Activated CD4-positive, CD25-positive, alpha-beta regulatory T cell treated with anti-CD3 and anti-CD28 coated beads, Interleukin-2, amount 50 U/mL, for 16 hours (primary cell): ENCODE results near the gene CTAGE1.
"Not testable (repeated sequence)": the region's sequence is repeated elsewhere in the genome, so short reads cannot be mapped to it uniquely, and the experiment has no call there.

ENCODE experiments used
- DNase-seq: peaks from one replicate; pipeline ENCODE4 v3.0.0-alpha.2; 2020; ENCODE audit warnings: low read depth, low spot score

The CTAGE1 gene

GRCh38 chr18:22434973-22435608 lies 17.4 kb upstream of the CTAGE1 start:
- DNase-seq: no peak

- no peak for DNase-seq
These were observed 16.2 kb upstream of the CTAGE1 start for GRCh38 chr18:22433956-22434355.

- no peak for DNase-seq
These were observed 15.0 kb upstream of the CTAGE1 start for GRCh38 chr18:22432657-22433137.

GRCh38 chr18:22429564-22429963 lies 11.8 kb upstream of the CTAGE1 start:
- DNase-seq: no peak

GRCh38 chr18:22428672-22429071 lies 11.0 kb upstream of the CTAGE1 start:
- DNase-seq: no peak

- no peak for DNase-seq
These were observed 10.3 kb upstream of the CTAGE1 start for GRCh38 chr18:22427822-22428549.

GRCh38 chr18:22424565-22424963 lies 6.8 kb upstream of the CTAGE1 start:
- DNase-seq: no peak

- no peak for DNase-seq
These were observed 6.3 kb upstream of the CTAGE1 start for GRCh38 chr18:22423878-22424564.

- DNase-seq: no peak
These were observed 5.3 kb upstream of the CTAGE1 start for GRCh38 chr18:22422909-22423548.

GRCh38 chr18:22420652-22421051 lies 2.9 kb upstream of the CTAGE1 start:
- DNase-seq: no peak

GRCh38 chr18:22412176-22412911 lies 5.4 kb downstream of the CTAGE1 start:
- no peak for DNase-seq

GRCh38 chr18:22411446-22411845 lies 6.3 kb downstream of the CTAGE1 start:
- no peak for DNase-seq

GRCh38 chr18:22410126-22410525 lies 7.6 kb downstream of the CTAGE1 start:
- no peak for DNase-seq

- DNase-seq: no peak
These were observed 8.3 kb downstream of the CTAGE1 start for GRCh38 chr18:22409445-22409844.

GRCh38 chr18:22408059-22408458 lies 9.7 kb downstream of the CTAGE1 start:
- no peak for DNase-seq

GRCh38 chr18:22405142-22405541 lies 12.6 kb downstream of the CTAGE1 start:
- no peak for DNase-seq

GRCh38 chr18:22403950-22404349 lies 13.8 kb downstream of the CTAGE1 start:
- no peak for DNase-seq

GRCh38 chr18:22399949-22400348 lies 17.8 kb downstream of the CTAGE1 start:
- no peak for DNase-seq

GRCh38 chr18:22398464-22398863 lies 19.3 kb downstream of the CTAGE1 start:
- no peak for DNase-seq

GRCh38 chr18:22394428-22394827 lies 23.3 kb downstream of the CTAGE1 start:
- no peak for DNase-seq

- not testable (repeated sequence) for DNase-seq
These were observed 24.6 kb downstream of the CTAGE1 start for GRCh38 chr18:22393164-22393563.
